H9 (cell line): ENCODE data around the gene TMEM174. TPM values are rescaled to one million over a fixed set of nuclear protein-coding genes. Genes with fewer than 3 reads are reported as not detected.

Source experiments
- DNase-seq: peaks from one replicate; pipeline ENCODE4 v3.0.0-alpha.2; 2017
- H2AFZ ChIP-seq: one replicate; pipeline ENCODE4 v1.6.1; 2013; ENCODE audit warnings: mild to moderate bottlenecking, low read length, control low read depth, moderate library complexity
- H2AK5ac ChIP-seq: 2 replicates; pipeline ENCODE4 v1.6.1; 2013; ENCODE audit warnings: low read length, control low read depth, mixed read lengths; ENCODE audit not compliant: insufficient read length
- H2BK120ac ChIP-seq: one replicate; pipeline ENCODE4 v1.6.1; 2013; ENCODE audit warnings: low read depth, mild to moderate bottlenecking, low read length, control low read depth, inconsistent platforms; ENCODE audit not compliant: poor library complexity, severe bottlenecking
- H2BK12ac ChIP-seq: 2 replicates; pipeline ENCODE4 v1.6.1; 2013; ENCODE audit warnings: low read length, control low read depth, mixed read lengths, low read depth; ENCODE audit not compliant: insufficient read length
- H2BK15ac ChIP-seq: 2 replicates; pipeline ENCODE4 v1.6.1; 2013; ENCODE audit warnings: low read depth, low read length, control low read depth
- H2BK20ac ChIP-seq: one replicate; pipeline ENCODE4 v1.6.1; 2013; ENCODE audit warnings: low read depth, mild to moderate bottlenecking, low read length, control low read depth, inconsistent platforms; ENCODE audit not compliant: poor library complexity, severe bottlenecking
- H2BK5ac ChIP-seq: 2 replicates; pipeline ENCODE4 v1.6.1; 2013; ENCODE audit warnings: low read length, control low read depth, mixed read lengths; ENCODE audit not compliant: insufficient read length
- H3K14ac ChIP-seq: 2 replicates; pipeline ENCODE4 v1.6.1; 2013; ENCODE audit warnings: low read length, control low read depth; ENCODE audit not compliant: insufficient read depth
- H3K18ac ChIP-seq: 2 replicates; pipeline ENCODE4 v1.6.1; 2013; ENCODE audit warnings: low read depth, mild to moderate bottlenecking, mixed read lengths, low read length, control low read depth; ENCODE audit not compliant: insufficient read length
- H3K23ac ChIP-seq: 2 replicates; pipeline ENCODE4 v1.6.1; 2013; ENCODE audit warnings: low read length, control low read depth, mixed read lengths, low read depth; ENCODE audit not compliant: insufficient read length
- H3K23me2 ChIP-seq: 2 replicates; pipeline ENCODE4 v1.6.1; 2013; ENCODE audit warnings: low read depth, mild to moderate bottlenecking, mixed read lengths, low read length, control low read depth; ENCODE audit not compliant: insufficient read length, poor library complexity, severe bottlenecking
- H3K27ac ChIP-seq: 2 replicates; pipeline ENCODE4 v1.5.1; 2013; ENCODE audit warnings: low read length, control low read depth, mixed read lengths, low read depth; ENCODE audit not compliant: insufficient read length
- H3K27me3 ChIP-seq: 2 replicates; pipeline ENCODE4 v1.6.1; 2013; ENCODE audit warnings: low read length, control low read depth, inconsistent platforms; ENCODE audit not compliant: insufficient read depth
- H3K4ac ChIP-seq: 2 replicates; pipeline ENCODE4 v1.6.1; 2013; ENCODE audit warnings: low read depth, mild to moderate bottlenecking, control low read depth, inconsistent platforms, low read length, moderate library complexity
- H3K4me1 ChIP-seq: 2 replicates; pipeline ENCODE4 v1.6.1; 2013; ENCODE audit warnings: low read length, control low read depth, inconsistent platforms; ENCODE audit not compliant: insufficient read depth
- H3K4me2 ChIP-seq: 2 replicates; pipeline ENCODE4 v1.6.1; 2013; ENCODE audit warnings: low read length, control low read depth, mixed read lengths; ENCODE audit not compliant: insufficient read length, insufficient read depth
- H3K56ac ChIP-seq: 2 replicates; pipeline ENCODE4 v1.6.1; 2013; ENCODE audit warnings: low read depth, mild to moderate bottlenecking, mixed read lengths, low read length, control low read depth; ENCODE audit not compliant: insufficient read length
- H3K79me1 ChIP-seq: 2 replicates; pipeline ENCODE4 v1.6.1; 2013; ENCODE audit warnings: low read depth, mild to moderate bottlenecking, moderate library complexity, low read length, control low read depth, inconsistent platforms; ENCODE audit not compliant: insufficient read depth, poor library complexity, severe bottlenecking
- H3K79me2 ChIP-seq: 2 replicates; pipeline ENCODE4 v1.6.1; 2013; ENCODE audit warnings: low read length, control low read depth, inconsistent platforms; ENCODE audit not compliant: insufficient read depth
- H3K9ac ChIP-seq: 2 replicates; pipeline ENCODE4 v1.6.1; 2013; ENCODE audit warnings: low read length, control low read depth, mixed read lengths; ENCODE audit not compliant: insufficient read length; ENCODE audit errors: extremely low read depth
- H3K9me3 ChIP-seq: one replicate; pipeline ENCODE4 v1.6.1; 2013; ENCODE audit warnings: low read depth, low read length, inconsistent platforms; ENCODE audit not compliant: control insufficient read depth
- H3T11ph ChIP-seq: one replicate; pipeline ENCODE4 v1.6.1; 2013; ENCODE audit warnings: mild to moderate bottlenecking, low read length, control low read depth, inconsistent platforms
- H4K20me1 ChIP-seq: one replicate; pipeline ENCODE4 v1.6.1; 2013; ENCODE audit not compliant: control insufficient read depth, insufficient read length, insufficient read depth
- H4K5ac ChIP-seq: 2 replicates; pipeline ENCODE4 v1.6.1; 2013; ENCODE audit warnings: low read depth, mild to moderate bottlenecking, mixed read lengths, low read length, control low read depth; ENCODE audit not compliant: insufficient read length
- H4K8ac ChIP-seq: replicated peaks from 2 replicates; pipeline ENCODE4 v1.6.1; 2013; ENCODE audit warnings: low read length, control low read depth, mixed read lengths, low read depth; ENCODE audit not compliant: insufficient read length
- H4K91ac ChIP-seq: 2 replicates; pipeline ENCODE4 v1.6.1; 2013; ENCODE audit warnings: low read depth, mild to moderate bottlenecking, moderate library complexity, mixed read lengths, low read length, control low read depth; ENCODE audit not compliant: insufficient read length
- H3K27ac Mint-ChIP-seq, 3 experiments: 2 replicates in 2 of 3; 3 replicates in 1 of 3; pipeline ENCODE4 v1.8.0; 2020 to 2021; ENCODE audit warnings: mixed read lengths in 3 of 3, mild to moderate bottlenecking in 1 of 3, moderate library complexity in 1 of 3
- H3K27me3 Mint-ChIP-seq: 2 replicates; pipeline ENCODE4 v1.8.0; 2021; ENCODE audit warnings: low read depth, mild to moderate bottlenecking, moderate library complexity, mixed read lengths
- H3K36me3 Mint-ChIP-seq, 3 experiments: 2 replicates in 2 of 3; 3 replicates in 1 of 3; pipeline ENCODE4 v1.8.0; 2020 to 2021; ENCODE audit warnings: low read depth in 3 of 3, mixed read lengths in 3 of 3; ENCODE audit not compliant: insufficient read depth in 1 of 3
- H3K4me1 Mint-ChIP-seq, 2 experiments: 2 replicates each; pipeline ENCODE4 v1.8.0; 2020; ENCODE audit warnings: mixed read lengths in 2 of 2
- H3K4me3 Mint-ChIP-seq, 2 experiments: 2 replicates in 1 of 2; 3 replicates in 1 of 2; pipeline ENCODE4 v1.8.0; 2020 to 2021; ENCODE audit warnings: mild to moderate bottlenecking in 2 of 2, mixed read lengths in 2 of 2, moderate library complexity in 1 of 2
- H3K9me3 Mint-ChIP-seq, 2 experiments: 2 replicates in 1 of 2; 3 replicates in 1 of 2; pipeline ENCODE4 v1.8.0; 2020; ENCODE audit warnings: mild to moderate bottlenecking in 2 of 2, mixed read lengths in 2 of 2, moderate library complexity in 1 of 2
- CTCF ChIP-seq: fragments of 200-600 bp; sonication (generic); conservative IDR thresholded peaks from 3 replicates; pipeline ENCODE4 v1.8.0; 2021; ENCODE audit warnings: antibody characterized with exemption, mild to moderate bottlenecking
- WGBS: extraction: QIAGEN DNeasy Blood & Tissue Kit; methylation state at CpG from one replicate; pipeline ENCODE4 v1.1.7; 2013; ENCODE audit warnings: missing lambda C conversion rate, low lambda C conversion rate, mixed read lengths; ENCODE audit not compliant: insufficient read length; ENCODE audit errors: extremely low coverage; 5-methylcytosine and 5-hydroxymethylcytosine counted together
- long read RNA-seq: library from polyadenylated mRNA; unstranded; transcript quantifications from one replicate; pipeline ENCODE4 v2.0.0, GENCODE V29; 2020
- total RNA-seq: library from RNA; stranded (reverse); gene quantifications from 2 replicates; pipeline ENCODE4 v1.2.1, GENCODE V29; 2021

The TMEM174 gene
- not detected in 2 replicates for total RNA-seq
- long read RNA-seq = 0 reads

GRCh38 chr5:73172951-73173350 is at the start of gene TMEM174:
Gene TMEM174, plus strand, starts transcription at chr5:73173193. Its CDS starts 51 bp downstream, at chr5:73173244.
- H3K4ac ChIP-seq = no peak within 1 kb of the TSS
- H3K56ac ChIP-seq = no peak within 1 kb of the TSS
- TF ChIP-seq CTCF = no peak
- no peak within 1 kb of the TSS for H3K27ac ChIP-seq
- H3K79me1 ChIP-seq = no peaks in the 10 kb centered on the region
- H3K79me2 ChIP-seq = no peaks in the 10 kb centered on the region
- H2BK120ac ChIP-seq = no peak within 1 kb of the TSS
- H2BK20ac ChIP-seq = no peak within 1 kb of the TSS
- no CpG with 5 or more reads among the region's 5 CpGs for WGBS
- no peaks in the 10 kb centered on the region for H3K36me3 Mint-ChIP-seq
- no peak within 1 kb of the TSS for H3K4me2 ChIP-seq
- H3K27me3 ChIP-seq = no peaks in the 10 kb centered on the region
- H3T11ph ChIP-seq = no peak within 1 kb of the TSS
- no peaks in the 10 kb centered on the region; the same call in 1 of the 2 replicates for H3K27me3 Mint-ChIP-seq
- no peak within 1 kb of the TSS for H2AFZ ChIP-seq
- no peak within 1 kb of the TSS for H2BK5ac ChIP-seq
- H3K9ac ChIP-seq = no peak within 1 kb of the TSS
- H4K8ac ChIP-seq = no peak within 1 kb of the TSS
- H4K5ac ChIP-seq = no peak within 1 kb of the TSS
- H4K20me1 ChIP-seq = no peaks in the 10 kb centered on the region
- H3K23me2 ChIP-seq = no peaks in the 10 kb centered on the region
- H3K4me1 ChIP-seq = 0 out of 2 replicates have a peak, but pooled peaks cover 3% of the 10 kb centered on the region
- H3K27ac Mint-ChIP-seq = peak within 1 kb of the TSS in 1 of 3 experiments; percentile 48; a peak in 1 of 7 replicates
- H3K4me3 Mint-ChIP-seq = no peak within 1 kb of the TSS
- no peak within 1 kb of the TSS for H2BK15ac ChIP-seq
- H3K9me3 Mint-ChIP-seq = no peaks in the 10 kb centered on the region; a peak in 1 of 5 replicates
- no peaks in the 10 kb centered on the region for H3K9me3 ChIP-seq
- H2AK5ac ChIP-seq = no peak within 1 kb of the TSS
- no peak within 1 kb of the TSS for H3K18ac ChIP-seq
- H3K23ac ChIP-seq = no peak within 1 kb of the TSS
- H3K4me1 Mint-ChIP-seq = peaks cover 6 to 18% of the 10 kb centered on the region in 2 experiments
- H2BK12ac ChIP-seq = no peak within 1 kb of the TSS
- no peak within 1 kb of the TSS for H4K91ac ChIP-seq
- H3K14ac ChIP-seq = no peak within 1 kb of the TSS
- DNase-seq = no peak
